Activated naive CD4-positive, alpha-beta T cell treated with anti-CD3 and anti-CD28 coated beads, Interleukin-2, amount 50 U/mL, for 72 hours (primary cell): ENCODE data around the gene DIP2C. TPM values are rescaled to one million over a fixed set of nuclear protein-coding genes. Genes with fewer than 3 reads are reported as not detected.
"Not testable (repeated sequence)": the region's sequence is repeated elsewhere in the genome, so short reads cannot be mapped to it uniquely, and the experiment has no call there.

Experiments
- ATAC-seq, 2 donors: fragments of 150-1000 bp; cut with Tn5 transposase; 2 replicates each; pipeline ENCODE4 v1.10.0; 2021; ENCODE audit warnings: mild to moderate bottlenecking in 2 of 2, moderate library complexity in 2 of 2
- DNase-seq, 2 donors: peaks; one replicate each; pipeline ENCODE4 v3.0.0; 2021 to 2022; ENCODE audit warnings: low spot score in 2 of 2
- H3K27ac Mint-ChIP-seq, 2 donors: one replicate each; pipeline ENCODE4 v1.8.0; 2022; ENCODE audit warnings: mild to moderate bottlenecking in 2 of 2, mixed read lengths in 2 of 2
- H3K36me3 Mint-ChIP-seq, 2 donors: one replicate each; pipeline ENCODE4 v1.8.0; 2022; ENCODE audit warnings: mixed read lengths in 2 of 2
- H3K9me3 Mint-ChIP-seq, 2 donors: one replicate each; pipeline ENCODE4 v1.8.0; 2022; ENCODE audit warnings: mixed read lengths in 2 of 2
- total RNA-seq, 2 donors: library from RNA; stranded (reverse); gene quantifications; one replicate each; pipeline ENCODE4 v1.2.3, GENCODE V29; 2022

Gene DIP2C
- total RNA-seq, 2 donors from 2014 or later: 0.55 to 1.7 TPM

- Mint-ChIP-seq H3K9me3 (no peaks in the 10 kb centered on the region), H3K36me3 (no peaks in the 10 kb centered on the region), H3K27ac (no peak overlapping the region)
- ATAC-seq: no peak
- DNase-seq: no peak
Measured at GRCh38 chr10:416091-416515, 273.4 kb downstream of the DIP2C start.

GRCh38 chr10:413662-414071 is 275.8 kb downstream of the DIP2C start:
- H3K36me3 Mint-ChIP-seq: no peaks in the 10 kb centered on the region
- no peak for DNase-seq
- no peak for ATAC-seq

DNA sequence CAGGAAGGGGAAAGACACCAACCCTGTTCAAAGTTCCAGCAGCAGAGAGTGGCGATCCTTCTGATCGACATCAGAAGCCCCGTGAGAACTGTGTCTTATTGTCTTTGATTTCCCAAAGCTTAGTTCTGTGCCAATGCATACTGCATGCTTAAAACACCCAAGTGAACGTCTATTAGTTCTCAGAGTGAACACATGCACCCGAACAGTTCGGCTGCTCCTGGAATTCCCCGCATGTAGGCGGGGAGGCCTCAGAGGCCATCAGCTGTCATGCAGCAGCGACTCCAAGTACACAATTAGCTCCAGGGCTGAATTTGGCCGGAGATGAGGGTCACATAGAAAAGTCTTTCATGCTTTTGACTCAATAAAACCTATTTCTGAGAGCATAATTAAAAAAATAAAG is 277.4 kb downstream of the DIP2C start:
- DNase-seq (no peak), ATAC-seq (no peak)
- Mint-ChIP-seq H3K36me3 (no peaks in the 10 kb centered on the region), H3K9me3 (no peaks in the 10 kb centered on the region), H3K27ac (no peak overlapping the region)

More at GRCh38 chr10:413662-414071, 275.8 kb downstream of the DIP2C start:
- Mint-ChIP-seq H3K27ac (no peak overlapping the region), H3K9me3 (no peaks in the 10 kb centered on the region)

DNA sequence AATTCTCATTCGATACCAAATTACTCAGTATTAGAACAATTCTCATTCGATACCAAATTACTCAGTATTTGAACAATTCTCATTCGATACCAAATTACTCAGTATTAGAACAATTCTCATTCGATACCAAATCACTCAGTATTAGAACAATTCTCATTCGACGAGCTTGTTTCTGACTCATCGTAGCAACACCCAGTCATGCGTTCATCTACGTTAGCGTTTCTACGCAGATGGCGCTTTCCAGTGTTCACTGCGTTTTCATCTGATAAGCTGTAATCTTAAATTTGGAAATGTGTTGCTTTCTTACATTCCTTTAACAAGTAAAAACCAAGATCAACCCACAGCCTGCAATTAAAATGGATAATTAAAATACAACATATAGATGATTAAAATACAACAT is 277.9 kb downstream of the DIP2C start:
- no peak for ATAC-seq
- Mint-ChIP-seq H3K36me3 (no peaks in the 10 kb centered on the region), H3K9me3 (no peaks in the 10 kb centered on the region), H3K27ac (no peak overlapping the region)
- no peak for DNase-seq

DNA sequence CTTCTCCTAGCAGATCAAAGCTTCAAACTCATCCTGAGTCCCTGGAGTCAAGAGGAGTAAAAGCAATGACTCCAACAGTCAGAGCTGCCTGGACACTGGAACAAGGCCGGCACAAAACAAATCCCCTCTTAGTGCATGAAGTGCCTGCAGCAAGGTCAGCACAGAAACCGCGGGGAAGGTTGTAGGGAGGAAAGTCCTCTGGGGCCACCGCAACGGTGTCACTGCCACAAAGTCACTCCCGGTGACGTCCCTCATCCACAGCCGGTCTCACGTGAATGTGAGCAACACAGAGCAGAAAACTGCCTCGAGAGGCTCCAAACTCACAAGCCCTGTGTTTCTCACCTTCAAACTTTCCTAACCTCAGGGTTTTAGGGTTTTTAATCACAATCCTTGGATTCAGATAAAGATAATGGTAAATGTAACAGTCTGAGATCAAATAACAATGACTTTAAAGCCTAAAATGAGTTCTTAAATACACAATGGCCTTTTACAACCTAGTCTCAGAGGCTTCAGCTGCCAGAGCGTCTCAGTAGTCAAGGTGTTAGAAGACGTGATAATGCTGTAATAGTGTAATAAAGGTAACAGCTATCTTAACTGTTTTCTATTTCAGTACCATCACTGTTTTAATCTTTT is 279.9 kb downstream of the DIP2C start:
- Mint-ChIP-seq H3K36me3 (no peaks in the 10 kb centered on the region), H3K9me3 (no peaks in the 10 kb centered on the region), H3K27ac (no peak overlapping the region)
- ATAC-seq (no peak), DNase-seq (no peak)

- H3K27ac Mint-ChIP-seq: no peak overlapping the region
- DNase-seq (no peak), ATAC-seq (no peak)
- H3K9me3 Mint-ChIP-seq: no peaks in the 10 kb centered on the region
- no peaks in the 10 kb centered on the region for H3K36me3 Mint-ChIP-seq
Measured at GRCh38 chr10:408236-408635, 281.2 kb downstream of the DIP2C start.

DNA sequence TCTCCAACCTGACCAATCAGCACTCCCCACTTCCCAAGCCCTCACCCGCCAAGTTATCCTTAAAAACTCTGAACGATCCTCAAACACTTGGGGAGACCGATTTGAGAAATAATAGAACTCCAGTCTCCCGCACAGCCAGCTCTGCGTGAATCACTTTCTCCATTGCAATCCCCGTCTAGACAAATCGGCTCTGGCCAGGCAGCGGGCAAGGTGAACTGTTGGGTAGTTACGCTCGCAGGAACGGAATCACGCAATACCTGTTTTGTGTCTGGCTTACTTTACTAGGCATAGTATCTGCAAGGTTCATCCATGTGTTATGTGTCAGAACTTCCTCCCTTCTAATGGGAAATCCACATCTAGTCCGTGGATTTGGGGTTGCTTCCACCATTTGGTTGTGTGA is 282.5 kb downstream of the DIP2C start:
- DNase-seq (no peak), ATAC-seq (no peak)
- no peak overlapping the region for H3K27ac Mint-ChIP-seq
- H3K36me3 Mint-ChIP-seq: no peaks in the 10 kb centered on the region
- no peaks in the 10 kb centered on the region for H3K9me3 Mint-ChIP-seq

DNA sequence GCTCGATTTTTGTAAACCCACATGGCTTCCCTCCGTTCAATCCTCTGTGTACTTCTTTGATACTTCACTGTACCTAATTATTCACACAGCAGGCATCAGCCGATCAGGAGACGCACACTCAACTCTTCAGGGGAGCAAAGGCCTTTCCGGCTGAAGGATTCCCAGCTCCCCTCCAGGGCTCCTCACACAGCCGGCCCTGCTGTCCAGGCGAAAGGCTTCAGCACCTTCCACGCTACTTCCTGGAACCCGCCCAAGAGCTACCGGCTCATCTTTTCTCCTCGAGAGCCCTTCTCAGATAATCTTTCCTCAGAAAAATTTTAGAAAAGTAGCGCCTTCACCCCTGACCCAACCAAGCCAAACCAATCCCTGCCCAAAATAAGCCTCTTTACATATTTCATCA is 283.8 kb downstream of the DIP2C start:
- no peaks in the 10 kb centered on the region for H3K36me3 Mint-ChIP-seq
- H3K27ac Mint-ChIP-seq: peak overlapping the region in 1 of 2 donors; percentile 22
- no peak for DNase-seq
- H3K9me3 Mint-ChIP-seq: no peaks in the 10 kb centered on the region
- ATAC-seq: no peak

DNA sequence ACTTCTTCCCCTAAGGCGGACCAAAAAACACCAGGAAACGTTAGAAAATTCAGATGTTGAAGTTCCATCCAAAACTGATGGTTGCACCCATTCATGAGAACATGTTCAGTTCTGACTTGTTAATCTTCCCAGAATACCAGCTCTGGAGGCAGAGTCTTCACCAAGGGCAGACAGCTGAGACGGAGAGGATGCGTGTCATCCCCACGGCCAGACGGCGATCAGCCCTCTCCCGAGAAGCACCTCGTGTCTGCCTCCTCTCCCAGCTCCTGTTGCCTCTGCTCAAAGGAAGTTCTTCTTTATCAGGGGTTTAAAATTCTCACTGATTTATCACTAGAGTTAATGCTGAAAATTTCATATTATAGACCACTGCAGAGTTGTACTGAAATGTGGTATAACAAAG is 284.5 kb downstream of the DIP2C start:
- Mint-ChIP-seq H3K36me3 (no peaks in the 10 kb centered on the region), H3K27ac (no peak overlapping the region), H3K9me3 (no peaks in the 10 kb centered on the region)
- DNase-seq: no peak
- no peak for ATAC-seq

GRCh38 chr10:404346-404745 is 285.1 kb downstream of the DIP2C start:
- no peak for ATAC-seq
- no peak overlapping the region for H3K27ac Mint-ChIP-seq
- DNase-seq: no peak
- H3K36me3 Mint-ChIP-seq: no peaks in the 10 kb centered on the region
- no peaks in the 10 kb centered on the region for H3K9me3 Mint-ChIP-seq

DNA sequence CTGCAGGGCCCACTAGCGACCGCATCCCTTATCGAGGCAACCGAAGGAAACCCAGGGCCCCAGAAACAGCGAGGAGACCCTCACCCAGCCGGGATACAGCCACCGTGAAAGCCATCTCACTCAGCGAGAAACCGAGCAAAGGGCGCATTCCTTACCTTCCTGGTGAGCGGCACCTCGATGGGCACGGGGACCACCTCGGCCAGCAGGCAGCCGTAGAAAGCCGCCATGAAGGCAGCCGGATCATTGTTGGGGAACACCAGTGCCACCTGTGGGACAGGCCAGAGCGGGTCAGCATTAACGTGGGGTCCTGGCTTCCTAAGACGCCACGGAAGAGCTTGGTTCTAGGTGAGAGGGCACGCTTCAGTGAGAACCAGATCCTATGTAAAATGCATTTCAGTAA is 290.5 kb downstream of the DIP2C start:
- H3K27ac Mint-ChIP-seq: no peak overlapping the region
- no peaks in the 10 kb centered on the region for H3K36me3 Mint-ChIP-seq
- H3K9me3 Mint-ChIP-seq: no peaks in the 10 kb centered on the region
- DNase-seq (no peak), ATAC-seq (no peak)

DNA sequence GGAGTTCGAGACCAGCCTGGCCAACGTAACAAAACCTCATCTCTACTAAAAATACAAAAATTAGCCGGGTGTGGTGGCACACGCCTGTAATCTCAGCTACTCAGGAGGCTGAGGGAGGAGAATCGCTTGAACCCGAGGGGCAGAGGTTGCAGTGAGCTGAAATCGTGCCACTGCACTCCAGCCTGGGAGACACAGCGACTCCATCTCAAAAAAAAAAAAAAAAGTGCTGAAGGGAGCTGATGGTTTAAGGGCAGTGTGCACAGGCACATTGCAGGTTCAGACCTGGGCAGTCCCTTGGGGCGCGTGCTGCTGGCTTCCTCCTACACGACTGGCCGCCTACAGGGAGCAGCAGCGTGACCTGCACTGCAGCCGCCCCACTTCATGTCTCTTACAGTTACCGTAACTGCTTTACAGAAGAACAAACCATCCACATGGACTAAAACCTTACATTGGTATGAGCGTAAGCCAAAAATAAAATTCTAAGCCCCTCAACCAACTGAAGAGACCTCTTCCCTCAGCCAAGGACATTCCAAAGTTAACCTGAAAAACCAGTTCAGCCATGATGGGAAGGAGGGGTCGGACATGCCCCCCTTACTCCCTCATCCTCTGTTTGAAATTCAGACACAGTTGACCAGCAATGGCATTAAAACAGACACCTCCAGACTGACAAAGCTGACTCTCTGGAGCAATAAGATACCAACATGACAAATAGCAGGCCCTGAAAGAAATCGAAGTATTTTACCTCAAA is 292.0 kb downstream of the DIP2C start:
- ATAC-seq (no peak), DNase-seq (no peak)
- no peaks in the 10 kb centered on the region for H3K36me3 Mint-ChIP-seq
- H3K27ac Mint-ChIP-seq: no peak overlapping the region
- H3K9me3 Mint-ChIP-seq: no peaks in the 10 kb centered on the region

DNA sequence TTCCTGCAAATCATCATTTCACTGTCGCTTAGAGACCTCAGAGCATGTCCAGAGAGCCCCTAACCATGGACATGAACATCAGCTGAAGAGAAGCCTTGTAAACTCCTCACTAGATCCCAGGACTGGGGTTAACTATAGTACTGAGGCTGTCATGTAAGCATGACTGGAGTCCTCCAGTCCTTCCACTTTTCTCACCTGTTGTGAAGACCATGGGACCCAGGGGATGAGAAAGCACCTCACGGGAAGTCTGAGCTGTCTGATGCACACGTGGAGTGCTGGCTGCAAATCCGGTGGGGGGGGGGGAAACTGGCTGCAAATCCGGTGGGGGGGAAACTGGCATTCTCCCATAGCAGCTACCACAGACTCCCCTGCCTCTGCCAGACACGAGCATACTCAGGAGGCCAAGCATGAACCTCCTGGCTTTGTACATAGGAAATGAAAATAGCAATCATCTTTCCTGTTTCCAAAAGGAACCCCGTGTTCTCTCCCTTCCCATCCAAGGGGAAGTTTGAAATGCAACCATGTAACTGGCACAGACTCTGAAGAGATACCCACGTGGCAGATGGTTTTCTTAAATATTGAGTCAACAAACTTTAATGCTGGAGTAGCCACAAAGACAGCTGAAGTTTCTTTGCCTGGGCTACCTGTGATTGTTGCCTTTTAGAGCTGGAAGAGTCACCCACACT is 292.8 kb downstream of the DIP2C start:
- ATAC-seq (no peak), DNase-seq (no peak)
- Mint-ChIP-seq H3K36me3 (no peaks in the 10 kb centered on the region), H3K9me3 (no peaks in the 10 kb centered on the region), H3K27ac (no peak overlapping the region)

DNA sequence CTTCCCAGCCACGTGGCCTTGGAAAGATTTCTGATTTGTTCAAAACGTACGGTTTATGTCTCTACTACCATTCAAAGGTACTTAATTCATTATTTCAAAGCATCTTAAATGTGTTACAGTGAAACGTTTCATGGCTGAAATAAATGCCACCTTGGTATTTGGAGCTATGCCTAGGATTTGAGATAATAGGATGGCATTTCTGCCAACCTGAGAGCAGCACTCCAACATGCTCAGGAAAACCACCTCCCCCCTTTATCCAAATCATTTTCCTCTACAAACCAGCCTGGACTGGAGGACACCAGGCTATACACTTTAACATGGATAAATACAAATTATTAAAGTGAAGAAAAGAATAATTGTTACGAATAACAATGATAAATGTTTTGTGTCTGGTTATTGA is 293.4 kb downstream of the DIP2C start:
- no peak for ATAC-seq
- DNase-seq: no peak
- H3K36me3 Mint-ChIP-seq: no peaks in the 10 kb centered on the region
- no peaks in the 10 kb centered on the region for H3K9me3 Mint-ChIP-seq
- no peak overlapping the region for H3K27ac Mint-ChIP-seq

DNA sequence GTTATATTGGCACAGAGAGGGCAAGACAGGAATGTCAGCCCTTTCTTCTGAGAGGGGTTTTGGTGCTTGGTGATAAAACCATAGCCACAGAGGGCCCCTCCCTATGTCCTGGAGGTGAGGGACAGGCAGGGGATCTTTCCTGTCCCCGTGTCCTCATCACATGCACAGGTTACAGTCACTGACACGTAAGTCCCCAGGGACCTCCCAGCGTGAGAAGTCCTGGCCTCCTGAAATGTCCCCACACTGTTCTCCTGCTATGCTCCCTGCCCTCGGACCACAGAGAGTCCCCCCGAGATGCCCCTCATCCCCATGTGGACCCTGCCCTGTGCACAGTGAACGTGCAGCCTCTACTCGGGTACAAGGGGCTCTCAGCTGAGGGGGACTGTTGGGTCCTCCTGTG is 293.8 kb downstream of the DIP2C start:
- no peaks in the 10 kb centered on the region for H3K9me3 Mint-ChIP-seq
- H3K36me3 Mint-ChIP-seq: no peaks in the 10 kb centered on the region
- DNase-seq (no peak), ATAC-seq (no peak)
- no peak overlapping the region for H3K27ac Mint-ChIP-seq

- H3K36me3 Mint-ChIP-seq, H3K9me3 Mint-ChIP-seq, DNase-seq, ATAC-seq, H3K27ac Mint-ChIP-seq: not testable (repeated sequence)
Measured at GRCh38 chr10:394439-395101, 294.9 kb downstream of the DIP2C start.

- H3K27ac Mint-ChIP-seq: peak overlapping the region in 1 of 2 donors; percentile 44
Measured at GRCh38 chr10:393787-394438, 295.6 kb downstream of the DIP2C start.

More at GRCh38 chr10:393787-394438, 295.6 kb downstream of the DIP2C start:
- ATAC-seq (no peak), DNase-seq (no peak)
- Mint-ChIP-seq H3K9me3 (no peaks in the 10 kb centered on the region), H3K36me3 (no peaks in the 10 kb centered on the region)
